K562 treated with DMSO at 1 percent for 24 hours (cell line): Measurements from ENCODE around the gene RAPSN. TPM values are rescaled to one million over a fixed set of nuclear protein-coding genes. Genes with fewer than 3 reads are reported as not detected.

Experiments used
- total RNA-seq: library from RNA; unstranded; fragments of 300-600 nt; gene quantifications from 2 replicates; pipeline ENCODE4 v1.2.3, GENCODE V29; 2022; ENCODE audit warnings: low read depth; ENCODE audit not compliant: insufficient read depth

Gene RAPSN
- 1.0 TPM in 1 of 2 replicates, not detected in the other for total RNA-seq

DNA sequence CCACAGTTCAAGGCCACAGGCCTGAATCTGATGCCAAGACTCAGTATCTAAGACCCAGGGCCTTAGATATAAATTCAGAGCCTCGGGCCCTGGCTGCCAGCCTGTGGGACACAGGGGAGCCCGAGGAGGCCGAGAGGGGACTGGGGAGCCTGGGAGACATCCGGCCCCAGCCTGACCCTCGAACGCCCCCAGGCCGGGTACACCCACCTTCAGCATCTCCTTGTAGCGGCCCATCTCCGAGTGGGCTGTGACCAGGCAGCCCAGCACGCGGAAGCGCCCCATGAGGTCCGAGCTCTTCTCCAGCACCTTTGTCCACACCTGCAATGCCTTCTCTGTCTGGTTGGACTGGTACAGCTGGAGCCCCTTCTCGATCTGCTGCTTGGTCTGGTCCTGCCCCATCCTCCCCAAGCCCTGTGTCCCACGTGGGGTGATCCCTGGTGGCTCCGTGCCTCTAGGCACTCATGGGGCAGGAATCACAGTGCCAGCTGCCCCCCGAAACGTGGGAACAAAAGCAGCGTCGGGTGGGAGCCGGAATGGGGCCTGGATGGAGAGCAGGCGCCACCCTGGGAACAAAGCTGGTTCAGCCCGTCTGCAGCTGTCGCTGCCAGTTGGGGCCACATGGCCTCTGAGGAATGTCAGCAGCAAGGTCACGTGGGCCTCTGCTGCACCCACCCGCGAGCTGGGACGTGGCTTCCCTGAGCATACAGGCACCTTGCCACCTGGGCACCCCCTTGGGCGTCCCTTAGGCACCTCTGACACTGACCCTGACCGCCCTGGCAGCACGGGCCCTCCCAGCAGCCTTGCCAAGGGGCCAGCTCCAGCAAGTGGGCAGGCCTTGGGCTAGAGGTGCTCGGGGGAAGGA lies at the start of gene RAPSN:
Gene RAPSN, minus strand, starts transcription at position 571 of the 862 bp plus-strand sequence. Its CDS starts 172 bp downstream, at position 399.

DNA sequence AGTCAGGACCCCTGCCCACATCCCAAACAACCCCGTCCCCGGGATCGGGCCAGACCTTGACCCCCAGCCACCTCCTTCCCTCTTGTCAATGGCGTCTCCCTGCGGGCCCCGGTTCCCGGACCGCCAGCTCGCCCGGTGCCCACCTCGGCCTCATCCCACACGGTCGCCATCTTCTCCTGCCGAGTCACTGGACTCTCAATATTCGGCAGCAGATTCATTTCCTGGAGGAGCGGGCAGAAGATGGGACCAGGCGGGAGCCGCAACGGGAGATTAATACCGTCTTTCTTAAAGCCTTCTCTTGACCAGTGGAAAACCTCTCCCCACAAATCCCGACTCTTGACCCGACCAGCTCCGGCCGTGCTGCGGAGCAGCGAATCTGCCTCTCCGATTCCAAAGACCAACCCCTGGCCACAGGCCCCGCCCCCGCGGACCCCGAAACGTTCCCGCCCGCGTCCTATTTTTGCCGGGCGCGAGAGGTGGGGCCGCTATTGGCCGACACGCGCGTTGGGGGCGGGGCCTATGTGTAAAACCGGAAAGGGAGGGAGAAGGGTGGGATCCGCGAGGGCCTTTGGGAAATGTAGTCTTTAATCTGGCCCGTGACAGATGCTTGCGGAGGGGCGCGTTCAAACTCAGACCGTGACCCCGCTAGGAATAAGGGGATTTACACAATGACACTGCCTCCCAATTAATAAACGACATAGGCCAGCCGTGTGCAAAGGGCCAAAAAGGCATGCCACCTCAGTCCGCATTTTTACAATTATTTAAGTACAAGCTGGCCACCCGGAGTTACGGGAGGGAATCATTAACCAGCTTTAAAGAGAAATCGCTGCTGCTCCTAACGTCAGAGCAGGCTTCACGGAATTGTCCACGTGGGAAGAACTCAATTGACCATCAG lies 22.6 kb downstream of the RAPSN start, which contains the start of gene PSMC3:
Gene PSMC3, minus strand, starts transcription at position 378 of the 895 bp plus-strand sequence. Its CDS starts 160 bp downstream, at position 218.

DNA sequence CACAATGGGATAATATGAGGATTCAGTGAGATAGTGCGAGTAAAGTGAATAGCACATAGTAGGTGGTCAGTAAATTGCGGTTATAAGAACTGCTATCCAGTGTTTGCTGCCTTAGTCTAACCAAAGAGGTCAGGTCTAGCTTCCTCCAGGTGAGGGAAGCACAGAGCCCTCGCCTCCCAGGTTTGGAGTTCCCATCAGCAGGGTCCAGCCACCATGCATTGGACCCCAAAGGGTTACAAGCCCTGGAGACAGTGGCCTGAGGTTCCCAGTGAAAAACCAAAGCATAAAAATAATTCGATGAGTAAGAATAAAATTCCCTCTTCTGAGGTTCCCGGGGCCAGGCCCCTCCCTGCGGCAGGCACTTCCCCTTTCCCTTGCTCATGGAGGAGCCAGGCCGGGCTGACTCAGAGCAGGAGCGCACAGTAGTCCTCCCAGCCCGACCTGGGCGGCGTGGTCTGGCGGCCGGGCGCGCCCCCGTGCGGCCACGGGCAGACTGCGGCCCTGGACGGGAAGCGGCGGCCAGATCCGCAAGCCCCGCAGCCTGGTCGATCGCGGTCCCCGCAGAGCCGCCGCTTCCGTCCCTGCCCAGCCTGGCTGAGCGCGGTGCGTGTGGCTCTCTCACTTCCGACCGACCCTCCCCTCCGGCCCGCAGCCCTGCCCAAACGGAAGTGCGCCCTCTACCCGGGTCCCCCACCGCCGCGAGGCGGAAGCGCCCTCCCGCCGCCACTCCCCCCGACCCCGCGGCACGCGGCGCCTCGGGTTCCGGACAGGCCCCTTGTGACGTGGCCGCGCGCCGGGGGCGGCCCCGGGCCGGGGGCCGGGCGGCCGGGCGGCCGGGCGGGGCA lies 41.0 kb downstream of the RAPSN start, which contains the start of gene SLC39A13:
Gene SLC39A13, plus strand, starts transcription at position 845 of the 845 bp plus-strand sequence. CDS start 1,505 bp downstream, outside the sequence.

Other genes with a start within 250 kb of the RAPSN start
- gene DDB2, start 234.2 kb downstream of the RAPSN start, total RNA-seq = 16.0 and 23.1 TPM in 2 replicates
- gene ACP2, start 200.3 kb downstream of the RAPSN start, total RNA-seq = 44.0 and 44.2 TPM in 2 replicates
- 23.9 and 33.4 TPM in 2 replicates for gene NR1H3, start 191.1 kb downstream of the RAPSN start, total RNA-seq
- gene MADD, start 179.0 kb downstream of the RAPSN start, total RNA-seq = 68.3 and 70.5 TPM in 2 replicates
- 0.07 and 0.14 TPM in 2 replicates for gene MYBPC3, start 96.4 kb downstream of the RAPSN start, total RNA-seq
- 97.0 and 98.7 TPM in 2 replicates for gene SPI1, start 70.6 kb downstream of the RAPSN start, total RNA-seq
- gene SLC39A13, start 40.5 kb downstream of the RAPSN start, total RNA-seq = 36.8 and 37.2 TPM in 2 replicates
- 257 and 263 TPM in 2 replicates for gene PSMC3, start 22.7 kb downstream of the RAPSN start, total RNA-seq
- gene CELF1, start 104.0 kb upstream of the RAPSN start, total RNA-seq = 25.5 and 29.4 TPM in 2 replicates
- 148 and 158 TPM in 2 replicates for gene PTPMT1, start 116.5 kb upstream of the RAPSN start, total RNA-seq
- 14.7 and 15.5 TPM in 2 replicates for gene KBTBD4, start 129.8 kb upstream of the RAPSN start, total RNA-seq
- gene NDUFS3, start 129.9 kb upstream of the RAPSN start, total RNA-seq = 186 and 187 TPM in 2 replicates
- gene FAM180B, start 137.5 kb upstream of the RAPSN start, total RNA-seq = not detected in 2 replicates
- not detected in 2 replicates for gene C1QTNF4, start 145.3 kb upstream of the RAPSN start, total RNA-seq
- gene MTCH2, start 193.4 kb upstream of the RAPSN start, total RNA-seq = 52.9 and 61.5 TPM in 2 replicates